Renal pelvis (tissue), 4 donors: ENCODE measurements around the gene KCTD11. TPM values are rescaled to one million over a fixed set of nuclear protein-coding genes. Genes with fewer than 3 reads are reported as not detected.

Source experiments
- DNase-seq: peaks from one replicate; pipeline ENCODE4 v3.0.0-alpha.2; 2013
- polyA plus RNA-seq, 3 donors: library from polyadenylated mRNA; unstranded; fragments of 120-200 nt; gene quantifications; one replicate each; pipeline ENCODE4 v1.2.1, GENCODE V29; 2013; ENCODE audit not compliant: insufficient read length in 3 of 3

The KCTD11 gene
- polyA plus RNA-seq, 3 donors: 11.8 to 14.5 (median 13.1) TPM

DNA sequence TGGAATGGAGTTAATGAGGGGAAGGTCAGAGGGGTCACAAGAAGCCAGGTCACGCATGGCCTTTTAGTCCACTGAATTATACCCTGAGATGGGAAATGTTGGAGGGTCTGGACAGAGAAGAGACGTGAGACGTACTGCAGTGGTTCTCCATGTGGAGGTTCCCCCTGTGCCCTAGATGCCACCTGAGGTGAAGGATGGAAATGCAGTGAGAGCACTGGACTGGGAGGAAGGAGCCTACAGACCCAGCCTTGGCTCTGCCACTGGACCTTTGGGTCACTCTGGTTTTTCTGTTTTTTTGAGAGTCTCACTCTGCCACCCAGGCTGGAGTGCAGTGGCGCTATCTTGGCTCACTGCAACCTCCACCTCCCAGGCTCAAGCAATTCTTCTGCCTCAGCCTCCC is 44.2 kb downstream of the KCTD11 start:
- no peak for DNase-seq

DNA sequence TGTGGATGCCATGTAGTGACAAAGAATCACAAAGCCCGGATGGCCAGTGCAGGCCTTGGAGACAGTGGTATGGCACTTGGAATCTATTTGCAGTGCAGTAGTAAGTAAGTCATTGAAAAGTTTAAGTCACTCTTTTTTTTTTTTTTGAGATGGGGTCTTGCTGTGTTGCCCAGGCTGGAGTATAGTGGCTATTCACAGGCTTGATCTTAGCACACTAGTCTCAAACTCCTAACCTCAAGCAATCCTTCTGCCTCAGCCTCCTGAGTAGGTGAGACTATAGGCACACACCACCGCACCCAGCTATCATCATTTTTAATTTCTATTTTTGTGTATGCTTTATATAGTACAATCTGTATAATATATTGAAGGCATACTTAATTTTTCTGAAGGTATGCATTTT is 46.6 kb downstream of the KCTD11 start:
- DNase-seq: no peak

DNA sequence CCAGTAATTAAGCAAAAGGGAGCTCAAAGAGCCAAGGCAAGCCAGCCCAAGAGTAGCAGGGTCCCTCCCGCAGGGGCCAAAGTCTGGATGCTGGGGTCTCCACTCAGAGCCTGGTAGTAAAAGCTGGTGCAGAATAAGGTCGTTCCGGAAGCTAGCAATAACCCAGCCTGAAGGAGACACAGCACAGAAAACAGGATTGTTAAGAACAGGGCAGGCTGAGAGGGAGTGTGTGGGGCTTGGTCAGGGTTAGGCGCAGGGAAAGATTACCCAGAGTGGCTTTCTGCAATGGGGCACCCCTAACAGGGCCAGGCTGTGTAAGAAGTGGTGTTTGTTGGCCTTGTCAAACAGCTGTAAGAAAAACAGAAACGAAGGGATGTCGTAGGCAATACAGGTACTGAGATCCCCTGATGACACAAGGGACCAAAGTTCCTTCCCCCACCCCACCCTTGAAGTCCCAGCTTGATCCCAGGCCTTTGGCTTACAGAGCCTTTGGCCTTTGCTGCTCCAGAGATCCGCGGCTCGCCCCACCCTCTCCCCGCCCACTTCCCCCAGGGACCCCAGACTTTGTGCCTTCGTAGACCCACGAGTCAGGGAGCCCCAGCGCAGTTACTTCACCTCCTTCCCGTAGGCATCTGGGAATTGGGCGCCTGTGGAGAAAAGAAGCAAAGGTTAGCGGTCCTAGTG is 51.2 kb downstream of the KCTD11 start:
- no peak for DNase-seq

GRCh38 chr17:7403727-7403976 is 51.7 kb downstream of the KCTD11 start:
- DNase-seq: no peak

DNA sequence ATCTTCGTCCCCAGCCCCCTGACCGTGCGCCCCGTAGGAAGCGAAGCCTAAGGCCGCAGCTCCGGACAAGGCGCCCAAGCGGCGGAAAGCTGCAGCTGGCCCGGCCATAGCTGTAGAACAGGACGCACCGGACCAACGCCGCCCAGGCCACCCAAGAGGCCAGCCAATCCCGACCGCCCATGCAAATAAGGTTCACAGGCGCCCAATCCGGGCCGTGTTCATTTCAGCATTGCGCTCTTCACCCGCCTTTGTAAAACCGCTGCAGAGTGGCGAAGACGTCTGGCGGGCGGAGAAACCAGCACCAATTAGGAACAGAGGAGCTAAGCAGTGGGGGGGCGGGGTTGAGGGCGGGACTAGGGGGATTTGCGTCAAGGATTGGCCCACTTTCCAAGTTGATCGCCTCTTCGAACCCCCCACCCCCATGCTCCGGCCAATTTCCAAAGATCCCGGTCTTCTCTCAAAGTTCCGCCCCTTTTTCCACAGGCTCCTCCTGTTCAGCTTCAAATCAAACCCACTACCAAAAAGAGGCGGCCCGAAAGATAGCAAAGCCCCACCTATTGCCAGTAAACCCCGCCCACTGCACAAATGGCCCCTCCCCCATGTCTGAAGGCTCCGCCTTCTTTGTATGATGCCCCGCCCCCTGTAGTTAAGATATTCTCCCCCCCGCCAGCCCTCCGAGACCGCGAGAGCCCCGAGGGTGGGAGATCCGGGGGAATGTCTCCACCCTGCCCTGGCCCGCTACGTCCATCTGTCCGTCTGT is 52.2 kb downstream of the KCTD11 start, which contains the start of gene TMEM256:
TSS of gene TMEM256 (minus strand) at position 121 of the 760 bp plus-strand sequence. CDS start at position 108, 13 bp downstream.
- peak; percentile 100 for DNase-seq

Other genes starting within 250 kb of the KCTD11 start
- 1 to 10 TPM in 2 of 3 donors, under 1 TPM in 1; 0.92 to 2.5 (median 1.3) TPM for gene ASGR2, start 237.3 kb upstream of the KCTD11 start, polyA plus RNA-seq
- gene ASGR1, start 172.8 kb upstream of the KCTD11 start, polyA plus RNA-seq: 10 to 100 TPM in 1 of 3 donors, 1 to 10 TPM in 2; 8.1 to 10.6 (median 8.6) TPM
- gene DLG4, start 132.3 kb upstream of the KCTD11 start, polyA plus RNA-seq: 10 to 100 TPM; 32.1 to 39.7 (median 35.3) TPM
- gene ACADVL, start 132.2 kb upstream of the KCTD11 start, polyA plus RNA-seq: 100 to 1,000 TPM; 488 to 565 (median 530) TPM
- gene DVL2, start 117.6 kb upstream of the KCTD11 start, polyA plus RNA-seq: 10 to 100 TPM; 62.4 to 66.1 (median 64.6) TPM
- 10 to 100 TPM; 59.0 to 72.3 (median 64.3) TPM for gene PHF23, start 112.7 kb upstream of the KCTD11 start, polyA plus RNA-seq
- gene GABARAP, start 109.7 kb upstream of the KCTD11 start, polyA plus RNA-seq: 100 to 1,000 TPM; 456 to 505 (median 482) TPM
- gene CTDNEP1, start 100.4 kb upstream of the KCTD11 start, polyA plus RNA-seq: 100 to 1,000 TPM; 145 to 149 (median 146) TPM
- gene ELP5, start 99.9 kb upstream of the KCTD11 start, polyA plus RNA-seq: 10 to 100 TPM; 53.8 to 63.4 (median 57.1) TPM
- 10 to 100 TPM; 45.0 to 67.5 (median 58.4) TPM for gene CLDN7, start 89.7 kb upstream of the KCTD11 start, polyA plus RNA-seq
- 1 to 10 TPM; 1.8 to 3.7 (median 2.5) TPM for gene SLC2A4, start 70.4 kb upstream of the KCTD11 start, polyA plus RNA-seq
- 1 to 10 TPM; 4.0 to 4.7 (median 4.2) TPM for gene YBX2, start 57.5 kb upstream of the KCTD11 start, polyA plus RNA-seq
- 100 to 1,000 TPM; 289 to 360 (median 348) TPM for gene EIF5A, start 44.5 kb upstream of the KCTD11 start, polyA plus RNA-seq
- gene GPS2, start 36.8 kb upstream of the KCTD11 start, polyA plus RNA-seq: 100 to 1,000 TPM in 1 of 3 donors, 10 to 100 TPM in 2; 96.6 to 102 (median 97.8) TPM
- 10 to 100 TPM; 32.4 to 37.7 (median 35.8) TPM for gene NEURL4, start 22.8 kb upstream of the KCTD11 start, polyA plus RNA-seq
- gene ACAP1, start 15.6 kb upstream of the KCTD11 start, polyA plus RNA-seq: 10 to 100 TPM in 1 of 3 donors, 1 to 10 TPM in 2; 7.0 to 10.2 (median 9.8) TPM
- not detected for gene TMEM95, start 3.0 kb downstream of the KCTD11 start, polyA plus RNA-seq
- 1 to 10 TPM; 5.7 to 7.9 (median 6.1) TPM for gene TNK1, start 28.9 kb downstream of the KCTD11 start, polyA plus RNA-seq
- gene PLSCR3, start 42.4 kb downstream of the KCTD11 start, polyA plus RNA-seq: 10 to 100 TPM; 37.4 to 45.5 (median 41.1) TPM
- 100 to 1,000 TPM in 1 of 3 donors, 10 to 100 TPM in 2; 83.2 to 104 (median 93.7) TPM for gene TMEM256, start 51.9 kb downstream of the KCTD11 start, polyA plus RNA-seq
- gene NLGN2, start 55.7 kb downstream of the KCTD11 start, polyA plus RNA-seq: 10 to 100 TPM; 27.6 to 31.3 (median 29.4) TPM
- not detected for gene SPEM1, start 68.2 kb downstream of the KCTD11 start, polyA plus RNA-seq
- gene SPEM2, start 73.5 kb downstream of the KCTD11 start, polyA plus RNA-seq: not detected
- not detected for gene SPEM3, start 76.7 kb downstream of the KCTD11 start, polyA plus RNA-seq
- gene TMEM102, start 83.3 kb downstream of the KCTD11 start, polyA plus RNA-seq: 1 to 10 TPM; 4.4 to 5.5 (median 5.1) TPM
- gene FGF11, start 87.3 kb downstream of the KCTD11 start, polyA plus RNA-seq: 1 to 10 TPM; 5.9 to 6.7 (median 6.0) TPM
- 10 to 100 TPM in 2 of 3 donors, 1 to 10 TPM in 1; 9.0 to 12.1 (median 10.7) TPM for gene CHRNB1, start 92.9 kb downstream of the KCTD11 start, polyA plus RNA-seq
- gene ZBTB4, start 127.5 kb downstream of the KCTD11 start, polyA plus RNA-seq: 10 to 100 TPM; 40.8 to 49.5 (median 47.1) TPM
- gene SLC35G6, start 129.3 kb downstream of the KCTD11 start, polyA plus RNA-seq: under 1 TPM; 0.20 to 0.67 (median 0.52) TPM
- 100 to 1,000 TPM; 142 to 149 (median 143) TPM for gene POLR2A, start 132.2 kb downstream of the KCTD11 start, polyA plus RNA-seq
- gene TNFSF12, start 196.9 kb downstream of the KCTD11 start, polyA plus RNA-seq: 10 to 100 TPM; 25.7 to 30.1 (median 28.2) TPM
- gene TNFSF13, start 206.6 kb downstream of the KCTD11 start, polyA plus RNA-seq: 10 to 100 TPM; 12.8 to 18.2 (median 13.5) TPM
- 10 to 100 TPM; 61.2 to 77.8 (median 73.5) TPM for gene SENP3, start 209.8 kb downstream of the KCTD11 start, polyA plus RNA-seq
- 10 to 100 TPM; 58.8 to 76.9 (median 62.4) TPM for gene CD68, start 227.5 kb downstream of the KCTD11 start, polyA plus RNA-seq
- gene MPDU1, start 231.7 kb downstream of the KCTD11 start, polyA plus RNA-seq: 100 to 1,000 TPM; 106 to 126 (median 123) TPM
- 1 to 10 TPM; 3.7 to 4.9 (median 3.8) TPM for gene SOX15, start 237.9 kb downstream of the KCTD11 start, polyA plus RNA-seq